IPS-18a (cell line): ENCODE results near the gene GPD2.
A peak's percentile ranks its signal among the peaks of the same experiment; 100 is the strongest.

Experiments
- H3K27ac ChIP-seq: one replicate; pipeline ENCODE4 v1.5.1; 2013; ENCODE audit warnings: low read length
- H3K27me3 ChIP-seq: one replicate; pipeline ENCODE4 v1.6.1; 2013; ENCODE audit warnings: mild to moderate bottlenecking, low read length; ENCODE audit not compliant: control insufficient read depth, insufficient read depth
- H3K36me3 ChIP-seq: one replicate; pipeline ENCODE4 v1.6.1; 2013; ENCODE audit warnings: low read depth, low read length; ENCODE audit not compliant: control insufficient read depth
- H3K4me1 ChIP-seq: one replicate; pipeline ENCODE4 v1.6.1; 2013; ENCODE audit warnings: low read depth, low read length; ENCODE audit not compliant: control insufficient read depth
- H3K4me3 ChIP-seq: one replicate; pipeline ENCODE4 v1.5.1; 2013; ENCODE audit warnings: low read length
- H3K9ac ChIP-seq: one replicate; pipeline ENCODE4 v1.6.1; 2013; ENCODE audit warnings: mild to moderate bottlenecking, low read length, moderate library complexity
- H3K9me3 ChIP-seq: one replicate; pipeline ENCODE4 v1.6.1; 2013; ENCODE audit warnings: low read depth, low read length; ENCODE audit not compliant: control insufficient read depth

The GPD2 gene

GRCh38 chr2:156574112-156574511 lies 137.9 kb downstream of the GPD2 start:
- Histone ChIP-seq H3K27ac (no peak overlapping the region), H3K9me3 (no peaks in the 10 kb centered on the region), H3K27me3 (no peaks in the 10 kb centered on the region), H3K9ac (no peak overlapping the region), H3K4me1 (peaks cover 8% of the 10 kb centered on the region), H3K4me3 (no peak overlapping the region), H3K36me3 (no peaks in the 10 kb centered on the region)

DNA sequence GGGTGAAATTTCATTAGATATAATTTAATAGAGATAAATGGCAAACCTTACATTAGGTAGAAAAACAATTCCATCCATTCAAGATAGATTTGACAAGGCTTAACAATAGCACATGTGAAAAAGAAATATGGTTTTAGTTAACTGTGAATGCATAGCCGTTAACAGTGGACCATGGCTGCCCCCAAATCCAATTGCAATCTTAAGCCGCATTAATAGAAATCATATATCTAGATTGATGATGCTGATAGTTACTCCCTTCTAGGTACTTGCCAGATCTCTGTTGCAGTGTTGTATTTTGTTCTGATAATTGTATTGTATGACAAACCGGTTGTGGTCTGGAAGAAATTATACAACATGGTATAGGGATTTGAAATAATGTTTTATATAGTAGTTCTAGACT lies 139.8 kb downstream of the GPD2 start:
- Histone ChIP-seq H3K9me3 (no peaks in the 10 kb centered on the region), H3K4me3 (no peak overlapping the region), H3K36me3 (no peaks in the 10 kb centered on the region), H3K27me3 (no peaks in the 10 kb centered on the region), H3K9ac (no peak overlapping the region), H3K4me1 (no peaks in the 10 kb centered on the region), H3K27ac (no peak overlapping the region)

DNA sequence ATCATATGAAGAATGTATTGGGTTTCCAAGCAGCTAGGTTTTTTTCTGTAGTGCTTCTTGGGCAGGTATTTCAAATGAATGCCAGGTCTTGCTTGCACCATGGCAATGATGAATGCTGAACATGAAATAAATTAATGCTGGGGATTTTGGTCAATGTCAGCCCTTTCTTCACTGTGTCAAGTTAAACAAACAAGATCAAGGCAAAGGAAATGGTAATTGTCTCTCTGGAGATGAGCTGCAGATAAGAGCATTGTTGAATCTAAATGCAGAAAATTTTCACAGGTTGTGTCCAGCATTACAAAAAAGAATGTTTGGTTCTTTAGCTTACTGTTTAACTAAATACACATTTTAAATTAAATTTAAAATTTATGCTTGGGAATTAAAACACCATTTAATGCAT lies 144.3 kb downstream of the GPD2 start:
- H3K27me3 ChIP-seq: no peaks in the 10 kb centered on the region
- no peak overlapping the region for H3K27ac ChIP-seq
- H3K9ac ChIP-seq: no peak overlapping the region
- H3K4me3 ChIP-seq: no peak overlapping the region
- no peaks in the 10 kb centered on the region for H3K36me3 ChIP-seq
- H3K9me3 ChIP-seq: no peaks in the 10 kb centered on the region
- H3K4me1 ChIP-seq: peaks cover 4% of the 10 kb centered on the region

GRCh38 chr2:156581280-156581679 lies 145.1 kb downstream of the GPD2 start:
- Histone ChIP-seq H3K9me3 (no peaks in the 10 kb centered on the region), H3K4me3 (no peak overlapping the region), H3K36me3 (no peaks in the 10 kb centered on the region)

GRCh38 chr2:156585457-156585856 lies 149.3 kb downstream of the GPD2 start:
- no peaks in the 10 kb centered on the region for H3K9me3 ChIP-seq
- no peak overlapping the region for H3K4me3 ChIP-seq
- H3K27ac ChIP-seq: no peak overlapping the region
- no peak overlapping the region for H3K9ac ChIP-seq
- H3K4me1 ChIP-seq: peaks cover 13% of the 10 kb centered on the region
- H3K36me3 ChIP-seq: no peaks in the 10 kb centered on the region
- no peaks in the 10 kb centered on the region for H3K27me3 ChIP-seq

More at GRCh38 chr2:156581280-156581679, 145.1 kb downstream of the GPD2 start:
- Histone ChIP-seq H3K27ac (no peak overlapping the region), H3K4me1 (peaks cover 4% of the 10 kb centered on the region), H3K27me3 (no peaks in the 10 kb centered on the region), H3K9ac (no peak overlapping the region)

- Histone ChIP-seq H3K4me1 (peaks cover 15% of the 10 kb centered on the region), H3K9ac (no peak overlapping the region), H3K9me3 (no peaks in the 10 kb centered on the region), H3K27ac (no peak overlapping the region), H3K27me3 (no peaks in the 10 kb centered on the region), H3K36me3 (no peaks in the 10 kb centered on the region), H3K4me3 (no peak overlapping the region)
Observed at GRCh38 chr2:156586621-156587020, 150.4 kb downstream of the GPD2 start.

DNA sequence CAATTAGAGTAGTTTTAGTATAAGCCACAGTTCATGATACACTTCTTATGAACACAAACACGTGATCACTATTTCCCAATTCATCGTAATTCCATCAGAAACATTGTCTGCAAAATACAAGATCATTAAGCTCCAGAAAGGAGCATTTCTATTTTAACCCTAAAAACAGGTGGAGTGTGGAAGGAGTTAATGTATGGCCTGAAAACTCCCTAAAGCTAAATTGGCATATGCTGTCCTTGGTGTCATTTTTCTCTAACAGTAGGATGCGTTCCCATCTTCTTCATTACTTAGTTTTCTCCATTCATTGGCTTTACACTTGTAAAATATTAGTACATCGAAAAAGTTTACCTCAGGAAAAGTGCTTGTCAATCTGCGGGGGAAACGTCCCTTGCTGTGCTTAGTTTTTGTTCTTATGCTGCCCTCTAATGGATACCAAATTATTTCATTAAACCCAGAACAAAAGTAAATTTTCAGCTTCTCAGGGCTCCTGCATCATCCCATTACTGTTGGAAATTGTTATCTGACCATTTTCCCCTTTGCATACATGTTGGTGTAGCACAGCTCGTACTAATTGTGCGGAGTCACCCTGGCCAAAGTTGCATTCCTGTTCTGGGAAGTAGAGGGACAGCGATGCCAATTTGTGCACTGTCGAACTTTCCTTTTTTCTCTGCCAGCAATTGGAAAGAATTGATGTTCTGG lies 153.4 kb downstream of the GPD2 start:
- H3K4me3 ChIP-seq: no peak overlapping the region
- no peaks in the 10 kb centered on the region for H3K36me3 ChIP-seq
- no peak overlapping the region for H3K9ac ChIP-seq
- peaks cover 44% of the 10 kb centered on the region for H3K4me1 ChIP-seq
- no peaks in the 10 kb centered on the region for H3K9me3 ChIP-seq
- no peaks in the 10 kb centered on the region for H3K27me3 ChIP-seq
- H3K27ac ChIP-seq: no peak overlapping the region

GRCh38 chr2:156590085-156590739 lies 154.0 kb downstream of the GPD2 start:
- peaks cover 41% of the 10 kb centered on the region for H3K4me1 ChIP-seq
- no peak overlapping the region for H3K27ac ChIP-seq
- H3K27me3 ChIP-seq: no peaks in the 10 kb centered on the region
- H3K4me3 ChIP-seq: no peak overlapping the region
- no peak overlapping the region for H3K9ac ChIP-seq
- no peaks in the 10 kb centered on the region for H3K36me3 ChIP-seq
- no peaks in the 10 kb centered on the region for H3K9me3 ChIP-seq

DNA sequence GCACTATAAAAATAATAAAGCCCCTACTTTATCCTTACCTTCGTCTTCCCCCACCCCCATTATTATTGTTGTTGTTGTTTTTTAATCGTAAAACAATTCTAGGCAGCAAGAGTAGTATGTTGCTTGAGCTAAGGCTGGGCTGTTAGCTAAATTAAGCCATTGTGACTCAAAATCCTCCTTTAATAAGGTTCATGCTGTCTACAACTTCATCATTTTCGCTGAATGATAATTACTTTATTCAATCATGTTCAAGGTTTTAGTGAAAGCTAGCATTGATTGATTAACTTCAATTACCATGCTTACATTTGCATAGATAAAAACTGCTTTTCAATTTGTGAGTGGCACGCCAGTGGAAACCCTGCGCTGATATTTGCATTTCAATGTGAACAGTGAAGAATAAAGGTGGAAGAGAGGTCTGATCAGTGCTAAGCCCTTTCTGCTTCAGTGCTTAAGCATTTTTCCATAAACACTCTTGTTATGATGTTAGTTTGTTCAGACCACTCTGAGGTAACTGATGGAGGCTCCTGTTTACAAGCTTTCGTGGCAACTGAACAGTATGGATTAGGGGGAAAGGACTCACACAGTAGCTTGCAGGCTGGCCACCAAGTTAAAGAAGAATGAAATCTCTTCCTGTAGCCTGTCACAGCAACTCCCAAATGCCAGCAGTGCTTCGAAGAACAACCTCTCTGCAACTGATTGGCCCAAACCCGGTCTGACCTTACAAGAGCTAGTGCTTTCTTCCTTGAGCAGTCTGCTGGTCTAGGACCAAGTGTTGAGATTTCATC lies 156.8 kb downstream of the GPD2 start:
- Histone ChIP-seq H3K9ac (no peak overlapping the region), H3K27me3 (no peaks in the 10 kb centered on the region), H3K4me1 (peaks cover 41% of the 10 kb centered on the region), H3K27ac (no peak overlapping the region), H3K36me3 (no peaks in the 10 kb centered on the region), H3K9me3 (no peaks in the 10 kb centered on the region), H3K4me3 (peak overlapping the region; percentile 0)

GRCh38 chr2:156593594-156593921 lies 157.4 kb downstream of the GPD2 start:
- H3K36me3 ChIP-seq: no peaks in the 10 kb centered on the region
- H3K4me3 ChIP-seq: peak overlapping the region; percentile 0
- H3K9ac ChIP-seq: no peak overlapping the region
- H3K4me1 ChIP-seq: peaks cover 41% of the 10 kb centered on the region
- H3K27ac ChIP-seq: no peak overlapping the region
- H3K27me3 ChIP-seq: no peaks in the 10 kb centered on the region
- no peaks in the 10 kb centered on the region for H3K9me3 ChIP-seq

DNA sequence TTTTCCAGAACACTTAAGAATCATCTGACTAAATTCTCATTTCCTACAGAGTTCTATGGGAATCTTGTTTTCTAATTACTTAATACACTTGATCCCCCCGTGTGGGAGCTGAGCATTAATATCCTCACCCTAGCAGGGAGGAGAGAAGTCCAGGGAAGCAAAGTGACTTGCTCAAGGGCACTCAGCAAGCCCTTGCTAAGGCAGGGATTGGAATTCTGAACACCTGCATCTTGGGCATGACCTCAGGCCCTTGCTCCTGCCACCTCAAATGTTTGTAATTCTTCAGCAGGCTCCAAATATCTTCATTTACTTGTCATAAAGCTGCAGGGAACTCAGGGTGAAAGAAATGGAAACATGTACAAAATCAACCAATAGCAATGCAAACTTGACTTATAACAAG lies 162.4 kb downstream of the GPD2 start:
- no peaks in the 10 kb centered on the region for H3K27me3 ChIP-seq
- no peak overlapping the region for H3K27ac ChIP-seq
- no peak overlapping the region for H3K9ac ChIP-seq

More for the DNA sequence above, 162.4 kb downstream of the GPD2 start:
- Histone ChIP-seq H3K36me3 (no peaks in the 10 kb centered on the region), H3K4me1 (peaks cover 11% of the 10 kb centered on the region), H3K4me3 (no peak overlapping the region), H3K9me3 (no peaks in the 10 kb centered on the region)
